ENCODE results near the gene ATP10B. TPM values are rescaled to one million over a fixed set of nuclear protein-coding genes. Genes with fewer than 3 reads are reported as not detected.

ATP10B gene
- total and polyA plus RNA-seq, 12 donors, result 0.03 to 0.35 (median 0.13) TPM; not detected in 4

GRCh38 chr5:160703547-160704189, 148.3 kb downstream of the ATP10B start:
- no peak overlapping the region for H3K27ac ChIP-seq
- no peaks in the 10 kb centered on the region for H3K27me3 ChIP-seq
- H3K4me1 ChIP-seq (replicated peaks in 1 of 2), result no peaks in the 10 kb centered on the region
- no peak for DNase-seq
- H3K4me3 ChIP-seq, result no peak overlapping the region
- TF ChIP-seq POLR2A (IDR thresholded peaks at IDR 0.05), result no peak
- no peak for TF ChIP-seq CTCF (IDR thresholded peaks at IDR 0.05)
- no peaks in the 10 kb centered on the region for H3K36me3 ChIP-seq (replicated peaks in 1 of 2)
- 69 to 81% (median 80%) methylated on average over 5 of the region's 5 CpGs for WGBS, 4 donors
- intact Hi-C loops (cut with DNase I), result no loop called here
- no peaks in the 10 kb centered on the region for H3K9me3 ChIP-seq (replicated peaks in 1 of 3)

DNA sequence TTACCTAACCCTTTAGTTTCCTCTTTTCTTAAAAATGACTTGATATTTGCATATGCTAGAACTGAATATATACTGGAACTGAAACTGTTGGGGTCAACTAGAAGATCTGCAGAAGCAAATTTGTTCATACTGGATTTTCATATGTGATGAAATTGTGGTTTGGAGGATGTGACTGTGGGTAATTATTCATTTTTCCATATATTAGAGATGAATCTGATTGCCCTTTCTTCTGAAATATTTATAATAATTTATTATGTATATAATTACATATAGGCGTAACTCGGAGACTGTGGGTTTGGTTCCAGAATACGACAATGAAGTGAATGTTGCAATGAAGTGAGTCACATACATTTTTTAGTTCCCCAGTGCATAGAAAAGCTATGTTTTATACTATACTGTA, 149.1 kb downstream of the ATP10B start:
- no peak overlapping the region for H3K4me3 ChIP-seq
- no peak for TF ChIP-seq CTCF (IDR thresholded peaks at IDR 0.05)
- no peak for TF ChIP-seq POLR2A (IDR thresholded peaks at IDR 0.05)
- intact Hi-C loops (cut with DNase I), result no loop called here
- no peaks in the 10 kb centered on the region for H3K36me3 ChIP-seq (replicated peaks in 1 of 2)
- no peaks in the 10 kb centered on the region for H3K9me3 ChIP-seq (replicated peaks in 1 of 3)
- WGBS, 4 donors, result 70 to 87% (median 82%) methylated on average over 3 of the region's 3 CpGs
- H3K27ac ChIP-seq, result no peak overlapping the region
- DNase-seq, result no peak
- H3K4me1 ChIP-seq (replicated peaks in 1 of 2), result no peaks in the 10 kb centered on the region
- no peaks in the 10 kb centered on the region for H3K27me3 ChIP-seq

GRCh38 chr5:160702311-160702803, 149.7 kb downstream of the ATP10B start:
- Histone ChIP-seq H3K36me3 (replicated peaks in 1 of 2) (no peaks in the 10 kb centered on the region), H3K4me1 (replicated peaks in 1 of 2) (no peaks in the 10 kb centered on the region), H3K9me3 (replicated peaks in 1 of 3) (no peaks in the 10 kb centered on the region), H3K27ac (no peak overlapping the region), H3K4me3 (no peak overlapping the region), H3K27me3 (no peaks in the 10 kb centered on the region)
- intact Hi-C loops (cut with DNase I), result no loop called here
- DNase-seq, result no peak
- WGBS, 4 donors, result 51 to 73% (median 62%) methylated on average over 2 of the region's 2 CpGs
- TF ChIP-seq POLR2A (IDR thresholded peaks at IDR 0.05) (no peak), CTCF (IDR thresholded peaks at IDR 0.05) (no peak)

GRCh38 chr5:160701403-160701802, 150.6 kb downstream of the ATP10B start:
- TF ChIP-seq POLR2A (IDR thresholded peaks at IDR 0.05) (no peak), CTCF (IDR thresholded peaks at IDR 0.05) (no peak)

More at GRCh38 chr5:160701403-160701802, 150.6 kb downstream of the ATP10B start:
- no peak for DNase-seq
- H3K27ac ChIP-seq, result no peak overlapping the region
- H3K4me3 ChIP-seq, result no peak overlapping the region
- H3K27me3 ChIP-seq, result no peaks in the 10 kb centered on the region
- H3K9me3 ChIP-seq (replicated peaks in 1 of 3), result no peaks in the 10 kb centered on the region
- no peaks in the 10 kb centered on the region for H3K4me1 ChIP-seq (replicated peaks in 1 of 2)
- intact Hi-C loops (cut with DNase I), result no loop called here
- H3K36me3 ChIP-seq (replicated peaks in 1 of 2), result no peaks in the 10 kb centered on the region

All from adrenal gland (tissue), 12 donors.